ENCODE results near the gene FICD. TPM values are rescaled to one million over a fixed set of nuclear protein-coding genes. Genes with fewer than 3 reads are reported as not detected.

The FICD gene
- total and polyA plus RNA-seq, 2 of the 13 experiments (the other 11 are each of a cell fraction or from before 2014, with no cell fraction given), result 0.99 to 3.0 TPM

- H3K36me3 ChIP-seq (replicated peaks in 1 of 2; ENCODE audit: control insufficient read depth in 1 of 2, insufficient read depth in 2 of 2, low read length in 2 of 2), result peaks cover 28 to 77% of the 10 kb centered on the region in 2 experiments
- no peaks in the 10 kb centered on the region for H3K4me1 ChIP-seq (ENCODE audit: insufficient read depth, low read length)
- intact Hi-C loops (cut with micrococcal nuclease; ENCODE audit: unreplicated experiment) (loop anchor here (10.0 kb wide), 1 partner anchor 784 kb away; no protein-coding TSS in a partner anchor), in situ Hi-C loops (cut with HindIII; ENCODE audit: extremely low pct_ligation_motif_present, low pct_unique_long_range_greater_than_20kb) (no loop called here)
- ChIA-PET POLR2A (no interaction called here), CTCF (ENCODE audit: low intra/inter-chr PET ratio, low total read pairs) (no interaction called here)
- whole genome bisulfite sequencing (ENCODE audit: low lambda C conversion rate), result 96% methylated on average over 10 of the region's 10 CpGs
- no peaks in the 10 kb centered on the region for H3K27me3 ChIP-seq (ENCODE audit: control insufficient read depth in 1 of 2, insufficient read depth in 2 of 2, low read length in 2 of 2)
- FAIRE-seq, result no peak
- H3K4me3 ChIP-seq (replicated peaks in 1 of 3; ENCODE audit: insufficient read depth in 1 of 3, low read depth in 2 of 3, low read length in 3 of 3), result no peak overlapping the region
- no peak for DNase-seq (ENCODE audit: low spot score)
- peaks cover 26% of the 10 kb centered on the region for H3K79me2 ChIP-seq (ENCODE audit: insufficient read depth, low read length)
- BruUV-seq (replicated peaks), result no TSS peak
- H3K4me2 ChIP-seq (ENCODE audit: low read depth, low read length), result no peak overlapping the region
- ATAC-seq, result no peak
- no peak overlapping the region for H3K9ac ChIP-seq (ENCODE audit: insufficient read depth, low read depth, low read length)
- H4K20me1 ChIP-seq (ENCODE audit: insufficient read depth, low read length), result peaks cover 5% of the 10 kb centered on the region; the same call in 1 of the 2 replicates
- no peaks in the 10 kb centered on the region for H3K9me3 ChIP-seq (ENCODE audit: low read length)
- H3K27ac ChIP-seq (ENCODE audit: extremely low read length, insufficient read depth, low read length), result no peak overlapping the region
- H2AFZ ChIP-seq (ENCODE audit: low read length), result no peak overlapping the region
- TF ChIP-seq, protein P1, sequence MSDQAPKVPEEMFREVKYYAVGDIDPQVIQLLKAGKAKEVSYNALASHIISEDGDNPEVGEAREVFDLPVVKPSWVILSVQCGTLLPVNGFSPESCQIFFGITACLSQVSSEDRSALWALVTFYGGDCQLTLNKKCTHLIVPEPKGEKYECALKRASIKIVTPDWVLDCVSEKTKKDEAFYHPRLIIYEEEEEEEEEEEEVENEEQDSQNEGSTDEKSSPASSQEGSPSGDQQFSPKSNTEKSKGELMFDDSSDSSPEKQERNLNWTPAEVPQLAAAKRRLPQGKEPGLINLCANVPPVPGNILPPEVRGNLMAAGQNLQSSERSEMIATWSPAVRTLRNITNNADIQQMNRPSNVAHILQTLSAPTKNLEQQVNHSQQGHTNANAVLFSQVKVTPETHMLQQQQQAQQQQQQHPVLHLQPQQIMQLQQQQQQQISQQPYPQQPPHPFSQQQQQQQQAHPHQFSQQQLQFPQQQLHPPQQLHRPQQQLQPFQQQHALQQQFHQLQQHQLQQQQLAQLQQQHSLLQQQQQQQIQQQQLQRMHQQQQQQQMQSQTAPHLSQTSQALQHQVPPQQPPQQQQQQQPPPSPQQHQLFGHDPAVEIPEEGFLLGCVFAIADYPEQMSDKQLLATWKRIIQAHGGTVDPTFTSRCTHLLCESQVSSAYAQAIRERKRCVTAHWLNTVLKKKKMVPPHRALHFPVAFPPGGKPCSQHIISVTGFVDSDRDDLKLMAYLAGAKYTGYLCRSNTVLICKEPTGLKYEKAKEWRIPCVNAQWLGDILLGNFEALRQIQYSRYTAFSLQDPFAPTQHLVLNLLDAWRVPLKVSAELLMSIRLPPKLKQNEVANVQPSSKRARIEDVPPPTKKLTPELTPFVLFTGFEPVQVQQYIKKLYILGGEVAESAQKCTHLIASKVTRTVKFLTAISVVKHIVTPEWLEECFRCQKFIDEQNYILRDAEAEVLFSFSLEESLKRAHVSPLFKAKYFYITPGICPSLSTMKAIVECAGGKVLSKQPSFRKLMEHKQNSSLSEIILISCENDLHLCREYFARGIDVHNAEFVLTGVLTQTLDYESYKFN (CRISPR knock-in tag; conservative IDR thresholded peaks at IDR 0.05), result no peak
- TF ChIP-seq HNF4A (CRISPR knock-in tag; IDR thresholded peaks at IDR 0.05) (no peak), PRMT3 (CRISPR knock-in tag; IDR thresholded peaks at IDR 0.05; ENCODE audit: borderline replicate concordance, low read depth) (no peak), IRF9 (CRISPR knock-in tag; IDR thresholded peaks at IDR 0.05; ENCODE audit: borderline replicate concordance) (no peak), PATZ1 (CRISPR knock-in tag; IDR thresholded peaks at IDR 0.05) (no peak), NKX3-1 (CRISPR knock-in tag; IDR thresholded peaks at IDR 0.05) (no peak), SAFB2 (CRISPR knock-in tag; IDR thresholded peaks at IDR 0.05; ENCODE audit: borderline replicate concordance, low read depth) (no peak), YEATS4 (CRISPR knock-in tag; IDR thresholded peaks at IDR 0.05; ENCODE audit: borderline replicate concordance) (no peak), FOXJ3 (CRISPR knock-in tag; IDR thresholded peaks at IDR 0.05; ENCODE audit: borderline replicate concordance) (no peak), MXD4 (CRISPR knock-in tag; IDR thresholded peaks at IDR 0.05) (no peak), ZNF883 (CRISPR knock-in tag; IDR thresholded peaks at IDR 0.05; ENCODE audit: not compliant biosample characterization) (no peak)
- TF ChIP-seq, protein P2, sequence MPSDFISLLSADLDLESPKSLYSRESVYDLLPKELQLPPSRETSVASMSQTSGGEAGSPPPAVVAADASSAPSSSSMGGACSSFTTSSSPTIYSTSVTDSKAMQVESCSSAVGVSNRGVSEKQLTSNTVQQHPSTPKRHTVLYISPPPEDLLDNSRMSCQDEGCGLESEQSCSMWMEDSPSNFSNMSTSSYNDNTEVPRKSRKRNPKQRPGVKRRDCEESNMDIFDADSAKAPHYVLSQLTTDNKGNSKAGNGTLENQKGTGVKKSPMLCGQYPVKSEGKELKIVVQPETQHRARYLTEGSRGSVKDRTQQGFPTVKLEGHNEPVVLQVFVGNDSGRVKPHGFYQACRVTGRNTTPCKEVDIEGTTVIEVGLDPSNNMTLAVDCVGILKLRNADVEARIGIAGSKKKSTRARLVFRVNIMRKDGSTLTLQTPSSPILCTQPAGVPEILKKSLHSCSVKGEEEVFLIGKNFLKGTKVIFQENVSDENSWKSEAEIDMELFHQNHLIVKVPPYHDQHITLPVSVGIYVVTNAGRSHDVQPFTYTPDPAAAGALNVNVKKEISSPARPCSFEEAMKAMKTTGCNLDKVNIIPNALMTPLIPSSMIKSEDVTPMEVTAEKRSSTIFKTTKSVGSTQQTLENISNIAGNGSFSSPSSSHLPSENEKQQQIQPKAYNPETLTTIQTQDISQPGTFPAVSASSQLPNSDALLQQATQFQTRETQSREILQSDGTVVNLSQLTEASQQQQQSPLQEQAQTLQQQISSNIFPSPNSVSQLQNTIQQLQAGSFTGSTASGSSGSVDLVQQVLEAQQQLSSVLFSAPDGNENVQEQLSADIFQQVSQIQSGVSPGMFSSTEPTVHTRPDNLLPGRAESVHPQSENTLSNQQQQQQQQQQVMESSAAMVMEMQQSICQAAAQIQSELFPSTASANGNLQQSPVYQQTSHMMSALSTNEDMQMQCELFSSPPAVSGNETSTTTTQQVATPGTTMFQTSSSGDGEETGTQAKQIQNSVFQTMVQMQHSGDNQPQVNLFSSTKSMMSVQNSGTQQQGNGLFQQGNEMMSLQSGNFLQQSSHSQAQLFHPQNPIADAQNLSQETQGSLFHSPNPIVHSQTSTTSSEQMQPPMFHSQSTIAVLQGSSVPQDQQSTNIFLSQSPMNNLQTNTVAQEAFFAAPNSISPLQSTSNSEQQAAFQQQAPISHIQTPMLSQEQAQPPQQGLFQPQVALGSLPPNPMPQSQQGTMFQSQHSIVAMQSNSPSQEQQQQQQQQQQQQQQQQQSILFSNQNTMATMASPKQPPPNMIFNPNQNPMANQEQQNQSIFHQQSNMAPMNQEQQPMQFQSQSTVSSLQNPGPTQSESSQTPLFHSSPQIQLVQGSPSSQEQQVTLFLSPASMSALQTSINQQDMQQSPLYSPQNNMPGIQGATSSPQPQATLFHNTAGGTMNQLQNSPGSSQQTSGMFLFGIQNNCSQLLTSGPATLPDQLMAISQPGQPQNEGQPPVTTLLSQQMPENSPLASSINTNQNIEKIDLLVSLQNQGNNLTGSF (CRISPR knock-in tag; IDR thresholded peaks at IDR 0.05), result no peak
Measured at GRCh38 chr12:108538616-108539195, 23.6 kb downstream of the FICD start.

Measured in HepG2 (cell line).